ENCODE measurements around the gene TIAM2.

DNA sequence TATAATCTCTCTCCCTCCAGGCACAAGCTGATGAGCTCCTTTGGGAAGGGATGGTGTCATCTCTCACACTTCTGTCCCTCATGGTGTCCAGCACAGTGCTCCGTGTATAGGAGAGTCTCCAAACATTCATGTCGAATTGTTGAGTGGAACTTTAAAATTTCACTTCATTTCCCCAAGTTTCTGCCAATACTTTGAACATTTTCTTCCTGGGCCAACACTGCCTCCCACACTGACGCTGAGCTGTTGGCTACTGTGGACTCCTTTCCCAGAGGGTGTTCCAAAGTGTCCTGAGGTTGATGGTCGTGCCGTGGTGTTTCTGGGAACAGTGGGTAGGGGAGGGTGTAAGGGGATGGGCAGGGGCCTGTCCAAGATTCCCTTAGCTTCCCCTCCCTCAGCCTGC, 122.7 kb downstream of the TIAM2 start:
- TF ChIP-seq CTCF (IDR thresholded peaks at IDR 0.05; ENCODE audit: low read length): no peak
- no peak for TF ChIP-seq EZH2 (IDR thresholded peaks at IDR 0.05; ENCODE audit: borderline replicate concordance, low read length)

Data from OCI-LY1 (cell line).